HT1080 (cell line): ENCODE data around the gene EXOC4. TPM values are rescaled to one million over a fixed set of nuclear protein-coding genes. Genes with fewer than 3 reads are reported as not detected.
A peak's percentile ranks its signal among the peaks of the same experiment; 100 is the strongest.

ENCODE experiments used
- DNase-seq: peaks from one replicate; pipeline ENCODE4 v3.0.0-alpha.2; 2015; ENCODE audit warnings: low read depth
- total RNA-seq: library from RNA; depleted of rRNA; stranded (reverse); fragments of >200 nt; shearing (Covaris generic); gene quantifications from 2 replicates; pipeline ENCODE4 v1.2.3, GENCODE V29; 2014

The EXOC4 gene
- total RNA-seq, 1 experiment from 2014 or later = 39.3 TPM

DNA sequence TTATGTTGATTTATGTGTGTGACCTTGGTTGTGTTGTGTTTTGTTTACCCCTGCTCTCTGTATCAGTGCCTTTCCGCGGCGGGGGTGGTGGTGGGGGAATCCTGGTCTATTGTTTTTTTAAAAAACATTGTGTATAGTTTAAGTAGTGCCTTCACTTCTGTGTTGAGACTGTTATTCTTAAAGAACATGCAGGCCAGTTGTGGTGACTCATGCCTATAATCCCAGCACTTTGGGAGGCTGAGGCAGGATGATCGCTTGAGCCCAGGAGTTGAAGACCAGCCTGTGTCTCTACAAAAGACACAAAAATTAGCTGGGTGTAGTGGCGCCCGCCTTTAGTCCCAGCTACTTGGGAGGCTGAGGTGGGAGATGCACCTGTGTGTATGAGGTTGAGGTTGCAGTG is 445.2 kb downstream of the EXOC4 start:
- DNase-seq = peak; percentile 32

DNA sequence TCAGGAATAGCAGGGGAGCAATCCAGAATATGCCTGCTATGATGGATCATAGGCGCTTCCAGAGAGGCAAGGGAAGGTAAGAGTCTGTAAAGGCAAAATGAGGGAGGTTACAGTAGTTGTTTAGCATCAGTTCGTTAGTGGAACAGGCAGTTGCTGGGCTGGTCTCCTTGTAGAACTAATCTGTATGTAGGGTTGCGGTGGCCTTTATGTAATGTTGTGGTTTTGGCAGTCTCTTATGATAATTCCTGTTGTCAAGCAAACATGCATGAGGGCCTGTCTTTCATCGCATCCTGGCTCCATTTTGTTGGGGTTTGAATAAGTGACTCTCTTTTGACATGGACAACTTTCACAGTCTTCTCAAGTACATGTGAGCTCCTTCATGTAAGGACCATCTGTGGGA is 446.5 kb downstream of the EXOC4 start:
- DNase-seq = no peak

DNA sequence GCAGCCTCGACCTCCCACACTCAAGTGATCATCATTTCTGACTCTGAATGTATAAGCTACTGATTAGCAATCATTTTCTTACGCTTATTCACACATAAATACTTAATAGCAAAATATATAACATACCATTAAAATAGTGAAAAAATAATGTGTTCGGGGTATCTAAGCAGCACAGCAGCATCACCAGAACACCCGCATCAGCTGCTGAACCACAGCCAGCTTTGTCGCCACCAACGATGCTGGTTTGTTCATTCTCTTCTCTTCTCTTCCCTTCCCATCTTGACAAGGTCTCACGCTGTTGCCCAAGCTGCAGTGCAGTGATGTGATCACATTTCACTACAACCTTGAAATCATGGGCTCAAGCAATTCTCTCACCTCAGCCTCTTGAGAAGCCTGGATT is 449.2 kb downstream of the EXOC4 start:
- no peak for DNase-seq

DNA sequence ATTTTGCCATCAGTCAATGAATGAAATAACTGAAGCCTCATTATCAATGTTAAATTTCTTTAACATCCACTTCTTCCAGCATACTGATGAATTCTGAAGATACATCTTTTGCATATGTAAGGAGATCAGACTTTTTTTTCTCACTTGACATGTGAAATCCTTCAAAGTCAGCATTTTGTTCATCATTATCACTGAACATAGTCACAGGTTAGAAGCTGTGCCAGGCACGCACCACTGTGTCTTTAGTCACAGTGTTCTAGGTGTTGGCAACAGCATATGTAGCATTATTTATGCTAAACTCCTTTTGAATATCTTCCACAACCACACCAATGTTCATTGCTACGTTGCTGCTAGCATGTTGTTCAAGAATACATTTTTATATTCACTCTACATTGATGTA is 450.1 kb downstream of the EXOC4 start:
- DNase-seq = no peak

DNA sequence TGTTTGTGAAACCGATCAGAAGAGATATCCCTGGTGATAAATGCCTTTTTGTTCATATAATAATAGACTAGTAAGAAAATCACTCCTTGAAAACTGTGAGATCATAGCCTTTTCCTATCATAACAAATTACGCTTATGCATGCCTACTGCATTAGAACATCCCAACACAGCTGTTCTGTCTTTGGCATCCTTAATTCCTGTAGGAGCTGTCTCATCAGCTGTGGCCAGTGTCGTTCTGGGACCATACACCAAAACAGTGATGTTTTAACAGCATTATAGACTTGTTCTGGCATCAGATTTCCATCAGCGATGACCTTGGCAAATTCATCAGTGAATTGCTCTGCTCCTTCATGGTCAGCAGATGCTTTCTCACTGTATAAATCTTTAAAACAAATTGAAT is 450.7 kb downstream of the EXOC4 start:
- DNase-seq = peak; percentile 72

DNA sequence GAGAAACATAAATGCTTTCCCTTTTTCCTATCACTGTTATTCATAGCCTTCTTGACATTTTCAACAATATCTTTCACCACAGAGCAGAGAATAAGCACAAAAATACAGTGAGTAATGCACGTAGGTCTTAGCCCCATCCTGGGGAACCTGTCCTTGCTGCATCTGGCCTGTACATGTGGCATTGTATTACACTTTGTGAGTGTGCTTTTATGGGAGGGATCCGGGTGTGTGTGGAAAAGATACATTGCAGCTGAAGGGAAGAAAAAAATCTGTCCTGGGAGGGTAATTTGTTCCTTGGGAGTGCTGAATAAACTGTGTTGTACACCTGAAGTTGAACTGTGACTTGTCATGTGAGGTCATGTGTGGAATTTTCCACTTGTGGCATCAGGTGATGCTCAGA is 451.6 kb downstream of the EXOC4 start:
- peak; percentile 8 for DNase-seq

DNA sequence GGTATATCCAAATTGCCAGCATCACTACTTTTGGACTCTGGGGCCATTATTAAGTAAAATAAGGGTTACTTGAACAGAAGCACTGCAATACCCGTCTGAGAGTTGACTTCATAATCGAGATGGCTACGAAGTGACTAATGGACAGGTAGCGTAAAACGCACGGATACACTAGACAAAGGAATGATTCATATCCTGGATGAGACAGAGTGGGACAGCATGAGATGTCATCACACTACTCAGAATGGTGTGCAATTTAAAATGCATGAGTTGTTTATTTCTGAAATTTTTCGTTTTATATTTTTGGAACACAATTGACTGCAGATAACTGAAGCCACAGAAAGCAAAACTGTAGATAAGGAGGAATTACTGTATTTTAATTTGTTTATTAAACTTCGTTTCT is 452.7 kb downstream of the EXOC4 start:
- peak; percentile 87 for DNase-seq

DNA sequence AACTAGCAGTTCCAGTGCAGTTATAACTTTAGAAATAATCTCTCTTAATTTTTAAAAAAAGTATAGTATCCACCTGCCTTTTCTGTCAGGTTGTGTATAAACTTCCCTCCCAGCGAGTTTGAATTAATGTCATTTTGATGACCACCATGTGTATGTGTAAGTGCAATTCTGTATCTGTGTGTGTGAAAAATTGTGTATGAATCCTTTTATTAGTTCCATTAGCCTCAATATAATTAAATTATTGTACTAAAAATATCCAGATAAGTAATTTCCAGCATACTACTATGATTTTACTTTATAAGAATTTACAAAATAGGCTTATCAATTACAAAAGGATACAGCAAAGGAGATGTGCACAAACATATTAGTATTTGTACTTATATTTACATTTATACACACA is 453.1 kb downstream of the EXOC4 start:
- DNase-seq = no peak

DNA sequence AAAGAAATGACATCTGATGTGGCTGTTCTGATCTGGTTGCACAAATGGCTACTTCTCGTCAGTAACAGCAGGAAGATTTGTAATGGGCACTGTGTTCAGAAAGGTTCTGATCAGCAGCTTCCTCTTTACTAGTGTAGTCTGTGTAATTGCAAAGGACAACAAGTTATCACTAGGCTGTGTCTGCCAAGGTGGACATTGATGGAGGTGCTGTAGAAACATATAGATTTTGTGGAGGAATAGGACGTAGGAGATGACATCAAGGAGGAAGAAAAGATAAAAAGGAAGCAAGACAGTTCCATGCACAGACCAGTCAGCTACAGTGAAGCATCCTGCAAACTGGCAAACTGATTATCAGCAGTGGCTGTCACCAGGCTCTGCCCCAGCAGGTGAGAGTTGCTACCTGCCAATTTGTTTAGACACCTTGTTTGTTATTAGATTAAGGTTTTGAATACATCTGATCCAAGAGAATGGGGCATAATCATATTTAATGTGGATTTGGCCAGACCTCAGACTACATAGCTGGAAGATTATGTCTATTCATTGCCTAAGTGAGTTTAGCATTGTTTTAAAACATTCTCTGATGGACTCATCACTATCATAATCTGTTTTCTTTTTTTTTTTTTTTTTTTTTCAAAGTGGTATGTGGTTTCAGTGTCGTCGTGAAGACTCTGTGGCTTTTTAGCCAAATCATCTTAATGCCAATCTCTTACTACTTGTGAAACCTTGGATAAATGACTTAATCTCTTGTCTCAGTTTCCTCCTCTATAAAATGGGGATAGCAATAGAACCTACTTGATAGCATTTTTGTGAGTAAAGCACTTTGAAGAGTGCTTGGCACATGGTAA is 456.4 kb downstream of the EXOC4 start:
- no peak for DNase-seq

DNA sequence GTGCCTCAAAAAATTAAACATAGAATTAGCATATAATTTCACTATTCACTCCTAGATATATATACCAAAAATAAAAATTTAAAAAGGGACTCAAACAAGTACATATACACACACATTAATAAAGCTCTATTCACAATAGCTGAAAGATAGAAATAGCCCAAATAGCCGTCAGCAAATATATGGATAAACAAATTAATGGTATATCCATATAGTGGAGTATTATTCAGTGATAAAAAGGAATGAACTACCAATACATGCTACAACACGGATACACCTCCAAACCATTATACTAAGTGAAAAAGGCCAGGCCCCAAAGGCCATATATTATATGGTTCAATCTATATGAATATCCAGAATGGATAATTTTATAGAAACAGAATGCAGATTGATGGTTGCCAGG is 459.7 kb downstream of the EXOC4 start:
- DNase-seq = no peak

DNA sequence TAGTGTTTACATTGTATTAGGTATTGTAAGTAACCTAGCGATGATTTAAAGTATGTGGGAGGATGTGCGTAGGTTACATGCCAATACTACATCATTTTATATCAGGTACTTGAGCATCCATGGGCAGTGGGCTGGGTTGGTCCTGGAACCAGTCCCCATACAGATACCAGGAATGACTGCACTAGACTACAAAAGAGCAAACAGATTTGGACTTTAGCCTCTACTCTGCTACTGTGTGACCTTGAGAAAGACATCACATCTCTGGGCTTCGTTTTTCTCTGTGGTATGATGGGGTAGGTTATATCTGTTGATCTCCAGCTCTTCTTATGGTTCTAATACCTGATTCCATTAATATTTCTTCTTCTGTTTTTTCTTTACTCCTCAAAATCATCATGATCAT is 461.8 kb downstream of the EXOC4 start:
- no peak for DNase-seq

DNA sequence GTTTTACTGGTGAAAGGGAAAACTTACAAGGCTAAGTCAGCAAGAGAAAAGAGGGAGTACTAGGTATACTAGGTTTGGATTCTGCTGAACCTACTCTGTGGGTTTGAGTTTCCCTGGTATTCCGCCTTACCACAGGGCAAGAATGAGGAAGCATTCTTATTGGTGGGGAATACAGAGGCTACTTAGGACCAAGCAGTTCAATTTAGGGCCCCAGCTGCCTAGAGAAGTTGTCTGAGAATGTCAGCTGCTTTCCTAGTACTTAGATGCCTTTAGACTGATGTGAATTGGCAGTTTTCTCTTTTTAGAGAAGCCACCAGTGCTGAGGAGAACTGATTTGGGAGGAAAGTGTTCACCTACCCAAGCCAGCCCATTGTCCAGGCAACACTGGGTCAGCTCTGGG is 465.3 kb downstream of the EXOC4 start:
- no peak for DNase-seq

DNA sequence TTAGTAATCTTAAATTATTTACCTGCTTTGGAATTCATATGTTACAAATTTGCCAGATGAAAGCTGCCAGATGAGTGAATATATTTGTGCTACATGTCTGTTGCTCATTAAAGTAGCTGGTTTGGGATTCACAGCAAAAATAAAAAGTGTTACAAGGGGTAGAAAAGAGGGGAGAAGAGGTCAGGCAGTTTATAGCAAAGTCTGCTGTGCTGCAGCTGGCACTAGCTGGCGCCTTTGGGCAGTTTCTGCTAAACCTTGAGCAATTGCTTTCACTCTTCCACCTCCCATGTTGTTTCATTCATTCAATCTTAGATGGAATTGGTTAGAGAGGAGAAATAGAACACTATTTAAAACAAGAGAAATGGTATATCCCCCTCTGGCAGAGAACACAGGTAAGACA is 470.2 kb downstream of the EXOC4 start:
- DNase-seq = no peak

DNA sequence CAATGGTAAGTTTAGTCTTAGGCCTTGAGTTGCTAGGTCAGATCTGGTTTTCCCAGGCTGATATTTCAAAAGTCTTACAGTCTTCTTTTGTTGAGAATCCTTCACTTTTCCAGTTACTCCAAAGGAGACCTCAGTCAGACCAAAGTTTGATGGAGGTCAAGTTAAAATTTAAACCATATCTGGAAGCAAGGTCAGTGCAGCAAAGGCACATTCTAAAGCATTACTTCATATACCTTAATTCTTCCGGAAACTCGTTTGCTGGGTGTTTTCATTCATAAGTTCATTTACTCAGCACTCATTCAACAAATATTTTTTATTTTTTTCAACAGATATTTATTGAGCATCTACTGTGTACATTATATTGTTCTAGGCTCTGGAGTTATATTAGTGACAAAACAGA is 471.3 kb downstream of the EXOC4 start:
- no peak for DNase-seq

DNA sequence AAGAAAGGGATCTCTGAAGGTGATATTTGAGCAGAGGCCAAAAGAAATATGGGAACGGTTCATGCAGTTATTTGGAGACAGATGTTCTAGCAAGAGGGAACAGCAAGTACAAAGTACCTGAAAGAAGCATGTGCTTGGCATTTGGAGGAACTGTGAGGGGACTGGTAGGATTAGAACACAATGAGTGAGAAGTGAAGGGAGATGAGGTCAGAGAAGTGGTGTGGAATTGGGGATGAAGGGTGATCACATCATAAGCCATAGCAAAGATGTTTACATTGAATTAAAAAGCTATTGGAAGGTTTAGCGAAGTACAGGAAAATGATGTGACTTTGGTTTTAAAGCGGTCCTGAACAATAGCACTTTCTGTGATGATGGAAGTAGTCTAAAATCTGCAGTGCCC is 471.8 kb downstream of the EXOC4 start:
- DNase-seq = no peak

DNA sequence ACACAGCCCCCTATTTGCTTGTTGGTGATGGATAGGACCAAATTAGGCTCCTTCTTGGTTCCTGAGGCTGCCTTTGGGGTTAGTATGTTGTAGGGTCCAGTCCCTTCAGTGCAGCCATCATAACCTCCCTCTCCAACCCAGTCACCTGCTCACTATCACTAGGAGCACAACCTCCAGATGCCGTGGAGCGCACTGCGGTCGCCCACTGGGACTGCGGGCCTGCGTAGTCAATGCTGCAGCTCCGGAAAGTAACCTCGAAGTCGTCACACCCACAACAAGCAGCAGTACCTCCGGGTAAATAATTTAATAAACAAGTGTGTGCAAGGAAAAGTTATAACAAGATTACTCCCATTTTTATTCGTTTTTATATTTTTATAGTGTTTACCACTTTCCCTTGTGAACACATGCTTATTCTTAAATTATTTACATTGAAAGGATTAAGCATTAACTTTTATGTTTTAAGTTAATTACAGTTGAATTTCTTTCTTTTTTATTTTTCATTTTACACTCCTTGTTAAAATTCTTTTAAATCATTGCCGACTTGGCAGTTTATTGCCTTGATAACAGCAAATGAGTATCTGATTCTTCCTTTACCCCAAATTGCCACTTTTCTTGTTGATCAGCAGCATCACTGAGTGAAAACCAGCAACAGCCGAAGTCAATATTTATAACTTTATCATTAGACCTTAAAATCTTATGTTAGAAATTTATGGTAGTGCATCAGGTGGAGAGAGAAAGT is 474.8 kb downstream of the EXOC4 start:
- no peak for DNase-seq

DNA sequence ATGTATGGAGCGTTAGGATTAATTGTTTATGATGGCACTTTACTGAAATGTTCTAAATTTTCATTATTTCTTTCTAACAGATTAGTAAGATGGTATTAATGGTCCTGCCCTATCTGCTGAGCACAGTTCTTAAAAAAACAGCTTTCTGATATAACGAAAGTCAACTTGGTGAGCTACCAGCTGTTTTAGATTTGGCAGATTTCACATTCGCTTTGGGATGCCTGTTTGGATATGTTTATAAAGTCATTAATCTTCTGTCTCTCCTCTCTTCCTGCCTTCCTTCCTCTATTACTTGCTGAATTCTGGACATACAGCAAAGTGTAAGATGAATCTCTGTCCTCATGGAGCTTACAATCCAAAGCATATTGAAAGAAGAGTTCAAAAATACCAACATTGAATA is 477.5 kb downstream of the EXOC4 start:
- DNase-seq = no peak

DNA sequence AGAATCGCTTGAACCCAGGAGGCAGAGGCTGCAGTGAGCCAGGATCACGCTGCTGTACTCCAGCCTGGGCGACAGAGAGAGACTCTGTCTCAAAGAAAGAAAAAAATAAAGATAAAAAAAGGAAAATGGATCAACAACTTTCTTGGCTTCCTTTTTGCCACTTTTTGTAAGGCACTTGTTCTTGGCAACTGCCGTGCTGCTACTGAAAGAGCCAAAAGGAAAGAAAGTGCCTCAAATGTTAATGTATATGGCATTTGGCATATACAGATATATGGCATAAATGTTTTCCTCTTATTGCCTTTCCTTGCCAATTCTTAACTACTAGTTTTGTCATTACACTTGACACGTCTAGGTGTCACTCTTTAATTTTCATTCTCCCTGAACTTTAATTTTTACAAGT is 480.5 kb downstream of the EXOC4 start:
- no peak for DNase-seq

DNA sequence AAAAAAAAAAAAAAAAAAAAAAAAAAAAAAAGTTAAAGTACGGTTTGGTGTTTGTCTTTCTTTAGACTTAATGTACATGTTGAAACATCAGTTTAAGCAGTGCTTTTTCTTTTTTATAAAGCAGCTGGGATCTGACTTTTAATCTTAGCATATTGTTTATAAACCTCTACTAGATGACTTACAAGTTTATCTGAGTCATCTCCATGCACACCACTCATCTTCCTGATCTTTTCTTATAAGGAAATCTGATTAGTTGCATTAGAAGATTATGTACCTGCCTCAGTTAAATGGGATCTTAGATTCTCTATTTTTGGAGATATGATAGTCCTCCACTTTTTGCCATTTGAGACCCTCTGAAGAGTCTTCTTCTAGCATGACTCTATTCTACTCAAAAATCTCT is 482.3 kb downstream of the EXOC4 start:
- DNase-seq = no peak

DNA sequence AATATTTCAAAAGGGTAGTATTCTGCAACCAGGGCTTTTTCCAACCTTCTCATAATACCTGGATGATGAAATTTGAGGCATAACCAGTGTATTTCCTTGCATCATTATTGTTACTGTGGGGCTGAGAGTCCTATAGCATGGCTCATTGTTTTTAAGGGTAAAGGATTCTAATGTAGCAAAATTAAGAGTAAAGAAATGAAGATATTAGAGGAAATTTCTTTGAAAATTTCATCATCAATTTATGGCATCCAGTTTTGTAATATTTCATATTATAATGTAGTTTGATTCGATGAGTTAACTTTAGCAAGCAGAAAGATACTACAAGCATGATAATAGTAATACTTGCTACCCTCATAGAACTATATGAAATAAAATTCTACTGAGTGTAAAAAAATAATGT is 486.9 kb downstream of the EXOC4 start:
- DNase-seq = no peak

DNA sequence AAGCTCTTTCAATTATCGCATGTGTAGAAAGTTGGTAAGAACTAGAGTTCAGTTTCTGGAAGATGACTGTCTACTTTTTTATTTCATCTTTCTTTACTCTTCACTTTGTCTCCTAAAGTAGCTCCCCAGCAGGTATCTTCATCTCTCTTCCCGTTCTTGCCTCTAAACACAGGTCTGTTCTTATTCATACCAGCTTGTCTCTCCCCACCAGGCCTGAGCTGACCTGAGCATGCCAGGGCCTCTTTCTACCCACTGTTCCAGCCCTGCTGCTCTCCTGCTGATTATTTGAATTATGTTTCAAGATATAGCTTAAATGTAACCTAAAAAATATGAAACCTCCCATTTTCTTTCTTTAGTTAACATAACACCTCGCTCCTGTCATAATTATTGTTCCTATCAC is 488.2 kb downstream of the EXOC4 start:
- DNase-seq = no peak

DNA sequence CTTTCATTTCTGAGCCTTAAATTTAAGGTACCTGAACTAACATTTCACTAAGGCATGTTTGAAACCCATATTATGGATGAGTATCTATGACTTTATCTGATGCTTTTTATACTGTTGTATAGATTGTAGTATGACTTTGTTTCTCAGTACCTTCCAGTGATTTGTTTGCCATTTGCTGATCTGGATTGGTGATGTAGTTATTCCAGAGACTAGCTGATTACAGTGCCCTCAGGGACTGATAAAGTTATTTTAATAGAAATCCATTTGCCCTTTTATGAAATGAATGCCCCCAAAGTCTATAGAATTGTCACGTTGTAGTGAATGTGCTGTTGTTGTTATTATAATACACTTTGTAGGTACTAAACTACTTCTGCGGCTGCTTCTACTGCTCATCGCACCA is 488.8 kb downstream of the EXOC4 start:
- DNase-seq = no peak
